Spinal cord (tissue), 10 donors: ENCODE data around the gene TADA2B. TPM values are rescaled to one million over a fixed set of nuclear protein-coding genes. Genes with fewer than 3 reads are reported as not detected.

Experiments used
- DNase-seq, 6 donors: peaks; one replicate each; pipeline versions ENCODE4 v3.0.0 to v3.0.0-alpha.2; 2013 to 2015; ENCODE audit warnings: low spot score in 6 of 6, low read depth in 4 of 6
- H3K27ac ChIP-seq: one replicate; pipeline ENCODE4 v1.5.1; 2013; ENCODE audit warnings: low read depth, low read length, control low read depth
- H3K27me3 ChIP-seq: one replicate; pipeline ENCODE4 v1.6.1; 2013; ENCODE audit warnings: low read length; ENCODE audit not compliant: control insufficient read depth, insufficient read depth
- H3K36me3 ChIP-seq: one replicate; pipeline ENCODE4 v1.6.1; 2013; ENCODE audit warnings: low read length; ENCODE audit not compliant: control insufficient read depth, insufficient read depth
- H3K4me1 ChIP-seq: one replicate; pipeline ENCODE4 v1.6.1; 2013; ENCODE audit warnings: low read length; ENCODE audit not compliant: control insufficient read depth, insufficient read depth
- H3K4me3 ChIP-seq: one replicate; pipeline ENCODE4 v1.5.1; 2013; ENCODE audit warnings: low read depth, low read length, control low read depth
- H3K9me3 ChIP-seq: one replicate; pipeline ENCODE4 v1.6.1; 2013; ENCODE audit warnings: low read length; ENCODE audit not compliant: control insufficient read depth, insufficient read depth
- WGBS: methylation state at CpG from one replicate; pipeline ENCODE4 v1.1.5; 2013; ENCODE audit warnings: missing lambda C conversion rate; ENCODE audit not compliant: insufficient coverage; 5-methylcytosine and 5-hydroxymethylcytosine counted together
- polyA plus RNA-seq, 2 donors: library from polyadenylated mRNA; unstranded; fragments of 120-200 nt; gene quantifications; one replicate each; pipeline ENCODE4 v1.2.1, GENCODE V29; 2013; ENCODE audit not compliant: insufficient read length in 2 of 2
- total RNA-seq, 2 donors: library from RNA; depleted of rRNA in 1 of 2; stranded (reverse); fragments of 120-200 nt in 1 of 2; fragments of >200 nt in 1 of 2; gene quantifications; one replicate each; pipeline versions ENCODE4 v1.2.3 to v1.2.4, GENCODE V29; 2013 to 2014
- donor health status: healthy.

TADA2B gene
- total and polyA plus RNA-seq, 4 donors = 16.3 to 30.1 (median 22.4) TPM

DNA sequence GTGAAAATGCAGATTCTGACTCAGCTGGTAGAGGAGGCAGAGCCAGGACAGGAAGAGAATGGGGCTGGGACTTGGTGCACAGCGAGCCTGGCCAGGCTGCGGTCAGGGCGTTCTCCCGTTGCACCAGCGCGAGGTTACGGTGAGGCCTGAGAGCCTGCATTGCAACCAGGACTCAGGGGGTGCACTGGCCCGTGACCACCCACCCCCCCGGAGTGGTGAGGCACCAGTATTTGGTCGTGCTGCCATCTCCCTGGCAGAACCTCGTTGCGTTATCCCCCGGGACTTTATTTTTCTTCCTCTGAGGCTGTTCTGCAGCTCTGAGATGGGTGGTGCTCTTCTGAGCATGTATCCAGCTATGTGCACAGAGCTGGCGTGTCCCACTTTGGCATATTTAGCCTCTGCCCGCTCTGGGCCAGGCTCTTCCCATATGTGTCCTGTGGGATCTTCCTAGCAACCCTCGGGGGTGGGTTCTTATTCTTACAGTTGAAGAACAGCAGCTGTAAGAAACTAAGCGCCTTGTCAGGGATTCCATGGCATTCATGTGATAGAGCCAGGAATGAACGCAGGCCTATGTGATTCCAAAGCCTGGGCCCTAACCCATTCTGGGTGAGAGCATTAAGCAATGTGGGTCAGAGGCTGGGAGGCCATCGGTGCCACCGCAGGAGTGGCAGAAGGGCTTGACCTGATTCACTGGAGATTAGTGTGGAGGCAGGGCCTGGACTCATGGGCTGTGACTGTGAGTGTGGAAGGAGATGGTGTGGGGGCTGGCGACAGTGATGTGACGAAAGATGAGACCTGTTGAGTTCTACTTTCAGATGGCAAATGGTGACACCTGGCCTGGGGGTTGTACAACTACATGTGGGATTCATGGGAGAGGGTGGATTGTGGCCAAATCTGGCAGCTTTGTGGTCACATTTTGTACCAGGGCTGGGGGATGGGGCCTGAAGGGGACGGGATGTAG, 3.1 kb downstream of the TADA2B start:
- Histone ChIP-seq H3K4me1 (peaks cover 55% of the 10 kb centered on the region), H3K9me3 (no peaks in the 10 kb centered on the region), H3K27ac (no peak overlapping the region), H3K4me3 (no peak overlapping the region), H3K27me3 (no peaks in the 10 kb centered on the region), H3K36me3 (peaks cover 49% of the 10 kb centered on the region)
- no peak for DNase-seq
- WGBS = 88% methylated on average over 22 of the region's 23 CpGs

DNA sequence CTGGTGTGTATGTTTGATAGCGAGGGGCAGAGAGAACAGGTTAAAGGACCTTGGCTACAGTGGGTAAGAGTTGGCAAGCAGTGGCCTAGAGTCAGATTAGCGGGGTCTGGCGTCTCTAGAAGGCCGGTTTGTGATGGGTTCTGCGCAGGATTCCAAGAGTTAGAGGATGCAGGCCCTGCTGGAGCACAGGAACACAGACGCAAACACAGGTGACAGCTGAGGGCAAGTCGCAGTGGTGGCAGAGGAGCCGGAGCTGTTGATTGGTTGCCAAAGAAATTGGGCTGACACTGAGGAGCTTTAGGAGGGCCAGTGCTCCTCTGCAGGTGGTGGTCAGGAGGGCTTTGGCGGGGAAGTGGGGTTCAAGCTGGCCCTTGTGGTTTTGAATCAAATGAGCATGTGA, 3.8 kb downstream of the TADA2B start:
- Histone ChIP-seq H3K27me3 (no peaks in the 10 kb centered on the region), H3K4me3 (no peak overlapping the region), H3K9me3 (no peaks in the 10 kb centered on the region), H3K36me3 (peaks cover 56% of the 10 kb centered on the region), H3K4me1 (peaks cover 52% of the 10 kb centered on the region), H3K27ac (no peak overlapping the region)
- no peak for DNase-seq
- WGBS = 93% methylated on average over 9 of the region's 9 CpGs

DNA sequence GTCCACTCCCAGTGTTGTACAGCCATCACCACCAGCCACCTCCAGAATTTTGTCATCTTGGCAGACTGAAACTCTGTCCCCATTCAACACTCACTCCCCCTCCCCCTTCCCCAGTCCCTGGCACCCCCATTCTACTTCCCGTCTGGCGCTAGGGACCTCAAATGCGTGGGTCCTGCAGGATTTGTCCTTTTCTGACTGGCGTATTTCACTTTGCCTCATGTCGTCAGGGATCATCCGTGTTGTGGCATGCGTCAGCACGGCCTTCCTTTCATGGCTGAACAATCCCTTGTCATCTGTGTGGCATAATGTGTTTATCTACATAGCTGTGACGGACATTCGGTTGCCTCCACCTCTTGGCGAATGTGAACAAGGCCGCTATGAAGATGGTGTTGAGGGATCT, 5.5 kb downstream of the TADA2B start:
- 93% methylated on average over 11 of the region's 12 CpGs for WGBS
- Histone ChIP-seq H3K9me3 (no peaks in the 10 kb centered on the region), H3K27me3 (no peaks in the 10 kb centered on the region), H3K27ac (no peak overlapping the region), H3K36me3 (peaks cover 70% of the 10 kb centered on the region), H3K4me3 (no peak overlapping the region), H3K4me1 (peaks cover 65% of the 10 kb centered on the region)
- no peak for DNase-seq

DNA sequence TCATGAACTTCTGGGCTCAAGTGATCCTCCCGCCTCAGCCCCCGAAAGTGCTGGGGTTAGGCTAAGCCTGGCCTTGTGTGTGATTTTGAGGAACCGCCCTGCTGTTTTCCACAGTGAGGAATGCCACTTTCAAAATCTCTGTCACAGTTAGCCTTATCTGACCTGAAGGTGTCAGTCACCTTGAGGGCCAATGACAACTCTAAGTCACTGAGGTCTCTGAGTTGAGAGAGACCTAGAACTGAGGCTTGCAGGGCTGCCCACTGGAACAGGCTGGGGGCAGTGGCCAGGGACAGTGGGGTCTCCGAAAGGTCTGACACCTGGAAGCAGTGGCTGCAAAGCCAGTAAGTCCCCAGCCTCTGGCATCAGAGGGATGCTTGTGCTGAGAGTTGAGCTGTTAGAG, 6.1 kb downstream of the TADA2B start:
- no peaks in the 10 kb centered on the region for H3K9me3 ChIP-seq
- peaks cover 60% of the 10 kb centered on the region for H3K4me1 ChIP-seq
- no peak overlapping the region for H3K27ac ChIP-seq
- H3K4me3 ChIP-seq = no peak overlapping the region
- DNase-seq = no peak
- H3K36me3 ChIP-seq = peaks cover 73% of the 10 kb centered on the region
- 83% methylated on average over 3 of the region's 4 CpGs for WGBS
- no peaks in the 10 kb centered on the region for H3K27me3 ChIP-seq

DNA sequence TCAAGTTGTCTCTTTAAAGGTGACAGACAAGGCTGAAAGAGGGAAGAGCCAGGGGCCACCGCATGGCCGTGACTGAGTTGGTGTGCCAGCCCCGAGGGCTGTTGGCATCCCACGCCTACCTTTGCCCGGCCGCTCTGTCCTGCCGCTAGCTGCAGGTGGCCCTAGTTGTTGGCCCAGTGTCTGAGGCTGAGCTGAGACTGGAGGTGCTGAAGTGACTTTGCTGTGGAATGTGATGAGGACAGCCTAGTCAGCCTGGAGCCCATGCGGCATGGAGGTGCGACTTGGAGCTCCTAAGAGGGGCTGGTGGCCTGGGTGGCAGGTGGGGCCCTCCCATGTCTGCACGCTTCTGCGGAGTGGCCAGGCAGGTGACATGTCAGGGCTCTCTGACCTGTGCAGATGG, 6.6 kb downstream of the TADA2B start:
- Histone ChIP-seq H3K36me3 (peaks cover 78% of the 10 kb centered on the region), H3K4me1 (peaks cover 56% of the 10 kb centered on the region), H3K9me3 (no peaks in the 10 kb centered on the region), H3K4me3 (no peak overlapping the region), H3K27ac (no peak overlapping the region), H3K27me3 (no peaks in the 10 kb centered on the region)
- WGBS = 87% methylated on average over 11 of the region's 11 CpGs
- no peak for DNase-seq

DNA sequence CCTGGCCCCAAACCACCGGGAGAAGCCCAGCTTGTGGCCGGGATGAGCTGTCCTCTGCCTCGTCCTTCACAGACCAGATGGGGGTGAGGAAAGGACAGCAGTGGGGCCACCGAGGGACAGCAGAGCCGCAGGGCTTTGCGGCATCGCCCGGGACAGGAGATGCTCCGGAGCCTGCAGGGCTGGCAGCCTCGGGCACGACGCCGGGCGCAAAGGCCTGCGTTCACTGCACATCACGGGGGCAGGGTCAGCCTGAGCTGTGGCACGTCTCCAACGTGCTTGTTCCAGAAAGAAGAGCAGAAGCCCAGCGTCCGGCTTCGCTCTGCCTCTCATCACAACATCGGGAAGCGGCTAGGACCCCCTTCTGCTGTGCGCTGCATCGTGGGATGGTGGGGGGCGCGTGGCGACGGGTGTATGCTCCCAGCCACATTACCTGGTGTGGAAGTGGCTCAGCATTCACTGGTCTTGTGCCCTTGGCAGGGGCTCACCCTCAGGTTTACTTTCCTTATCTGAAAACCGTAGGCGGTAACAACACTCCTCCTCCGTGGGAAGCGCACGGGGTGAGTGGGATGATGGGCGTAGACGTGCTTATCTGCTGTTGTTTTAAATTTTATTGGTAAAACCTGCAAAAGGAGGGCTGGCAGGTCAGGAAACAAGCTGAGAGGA, 7.4 kb downstream of the TADA2B start:
- Histone ChIP-seq H3K9me3 (no peaks in the 10 kb centered on the region), H3K27ac (no peak overlapping the region), H3K4me3 (no peak overlapping the region), H3K4me1 (peaks cover 47% of the 10 kb centered on the region), H3K27me3 (no peaks in the 10 kb centered on the region), H3K36me3 (peaks cover 83% of the 10 kb centered on the region)
- WGBS = 93% methylated on average over 34 of the region's 36 CpGs
- DNase-seq = no peak

DNA sequence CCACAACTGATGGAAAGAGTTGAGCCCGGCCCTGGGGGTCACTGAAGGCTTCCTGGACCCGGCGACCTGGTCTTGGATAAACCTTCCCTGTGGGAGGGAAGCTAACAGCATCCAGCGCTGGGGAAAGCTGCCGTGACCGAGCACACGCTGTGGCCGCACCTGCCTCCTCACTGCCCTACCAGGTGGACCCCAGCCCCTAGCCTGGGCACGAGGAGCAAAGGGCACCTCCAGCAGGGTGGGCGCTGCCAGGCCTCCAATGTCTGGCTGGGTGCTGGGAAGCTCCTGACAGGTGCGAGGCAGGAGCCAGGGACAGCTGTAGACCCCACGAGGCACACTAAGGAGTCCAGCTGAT, 7.9 kb downstream of the TADA2B start:
- H3K9me3 ChIP-seq = no peaks in the 10 kb centered on the region
- H3K27me3 ChIP-seq = no peaks in the 10 kb centered on the region
- no peak overlapping the region for H3K4me3 ChIP-seq
- H3K36me3 ChIP-seq = peaks cover 83% of the 10 kb centered on the region
- WGBS = 94% methylated on average over 12 of the region's 12 CpGs
- H3K27ac ChIP-seq = no peak overlapping the region
- H3K4me1 ChIP-seq = peaks cover 42% of the 10 kb centered on the region
- DNase-seq = no peak

DNA sequence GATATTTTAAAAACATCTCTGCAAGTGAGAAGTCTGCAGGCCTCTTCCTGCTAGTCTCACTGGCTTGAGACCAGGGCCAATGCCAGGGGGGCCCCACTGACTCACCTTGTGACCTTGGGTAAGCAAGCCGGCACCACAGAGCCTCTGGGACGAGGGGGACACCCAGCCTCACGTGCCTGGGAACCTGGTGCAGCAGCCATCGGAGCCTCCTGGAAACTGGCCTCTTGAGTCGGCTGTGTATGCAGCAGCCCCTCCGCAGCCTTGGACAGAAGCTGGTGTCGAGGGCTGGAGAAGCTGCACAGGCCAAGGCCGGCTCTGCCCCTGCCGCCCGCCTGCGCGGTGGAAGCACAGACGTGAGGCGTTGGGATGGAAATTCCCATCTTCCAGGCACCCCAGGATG, 8.7 kb downstream of the TADA2B start:
- Histone ChIP-seq H3K36me3 (peaks cover 85% of the 10 kb centered on the region), H3K4me1 (peaks cover 34% of the 10 kb centered on the region), H3K27me3 (no peaks in the 10 kb centered on the region), H3K9me3 (no peaks in the 10 kb centered on the region), H3K27ac (no peak overlapping the region), H3K4me3 (no peak overlapping the region)
- 90% methylated on average over 14 of the region's 14 CpGs for WGBS
- no peak for DNase-seq

DNA sequence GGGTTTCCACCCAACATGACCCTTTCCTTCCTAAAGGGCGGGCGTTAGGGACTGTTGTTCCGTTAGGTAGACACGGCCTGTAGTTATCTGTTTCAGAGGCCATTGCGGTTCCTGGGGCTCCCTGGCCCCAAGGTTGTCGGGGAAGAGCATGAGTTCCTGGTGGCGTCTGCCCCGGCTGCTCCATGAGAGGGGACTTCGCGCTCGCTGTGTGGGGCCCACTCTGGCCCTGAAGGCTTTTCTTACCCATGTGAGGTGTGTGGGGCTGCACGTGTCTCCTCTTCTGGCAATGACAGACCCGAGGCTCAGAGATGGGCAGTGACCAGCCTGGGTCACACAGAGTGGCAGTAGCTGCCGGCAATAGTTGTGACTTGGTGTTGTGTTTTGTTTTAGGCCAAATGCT, 9.1 kb downstream of the TADA2B start:
- peaks cover 81% of the 10 kb centered on the region for H3K36me3 ChIP-seq
- H3K27me3 ChIP-seq = no peaks in the 10 kb centered on the region
- 90% methylated on average over 13 of the region's 14 CpGs for WGBS
- no peak overlapping the region for H3K4me3 ChIP-seq
- DNase-seq = no peak
- H3K9me3 ChIP-seq = no peaks in the 10 kb centered on the region
- H3K27ac ChIP-seq = no peak overlapping the region
- peaks cover 30% of the 10 kb centered on the region for H3K4me1 ChIP-seq
